Neural crest cell (in vitro differentiated cells): ENCODE results near the gene RPL39. TPM values are rescaled to one million over a fixed set of nuclear protein-coding genes. Genes with fewer than 3 reads are reported as not detected.
"Not testable (repeated sequence)": the region's sequence is repeated elsewhere in the genome, so short reads cannot be mapped to it uniquely, and the experiment has no call there.

Experiments used
- DNase-seq: peaks from one replicate; pipeline ENCODE4 v3.0.0; 2021; ENCODE audit warnings: low read depth, mixed read lengths, low spot score
- H3K27ac Mint-ChIP-seq: one replicate; pipeline ENCODE4 v1.8.0; 2021; ENCODE audit warnings: mild to moderate bottlenecking, mixed read lengths; ENCODE audit not compliant: unreplicated experiment
- H3K27me3 Mint-ChIP-seq: 2 replicates; pipeline ENCODE4 v1.8.0; 2021; ENCODE audit warnings: low read depth, mild to moderate bottlenecking, mixed read lengths
- H3K36me3 Mint-ChIP-seq: 2 replicates; pipeline ENCODE4 v1.8.0; 2021; ENCODE audit warnings: low read depth, mild to moderate bottlenecking, mixed read lengths
- H3K4me1 Mint-ChIP-seq: 2 replicates; pipeline ENCODE4 v1.8.0; 2021; ENCODE audit warnings: mixed read lengths
- H3K4me3 Mint-ChIP-seq: one replicate; pipeline ENCODE4 v1.8.0; 2021; ENCODE audit warnings: mild to moderate bottlenecking, mixed read lengths
- H3K9me3 Mint-ChIP-seq: 2 replicates; pipeline ENCODE4 v1.8.0; 2021; ENCODE audit warnings: mixed read lengths
- total RNA-seq: library from RNA; stranded (reverse); gene quantifications from 2 replicates; pipeline ENCODE4 v1.2.1, GENCODE V29; 2021
- TF ChIP-seq, protein P1 (sequence below): fragments of 200-600 bp; sonication (generic); conservative IDR thresholded peaks from 2 replicates; pipeline ENCODE4 v1.5.0; 2021; ENCODE audit warnings: antibody characterized with exemption, mild to moderate bottlenecking

Gene RPL39
- total RNA-seq, 1 donor from 2014 or later: 2,047 TPM

DNA sequence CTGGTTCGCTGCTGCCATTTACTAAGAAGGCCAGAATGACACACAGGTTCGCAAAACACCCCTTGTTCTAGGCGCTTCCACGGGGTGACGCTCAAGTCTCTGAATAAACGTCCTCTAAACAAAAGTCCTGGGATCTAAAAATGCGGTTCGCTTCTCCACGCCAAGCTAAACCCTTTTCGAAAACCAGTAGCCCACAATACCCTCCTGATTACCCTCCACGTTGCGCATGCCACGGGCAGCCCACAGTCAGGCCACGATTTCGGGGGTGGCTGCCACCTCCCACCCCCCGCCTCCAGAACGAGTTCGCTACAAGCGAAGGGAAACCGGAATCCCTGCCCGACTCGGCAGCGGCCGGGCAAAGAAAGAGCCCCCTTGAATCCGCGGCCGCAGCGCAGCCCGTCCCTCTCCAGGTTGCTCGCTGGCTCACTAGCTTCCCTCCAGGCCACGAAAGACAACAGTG is 423 bp downstream of the RPL39 start:
- H3K36me3 Mint-ChIP-seq: peaks cover 19% of the 10 kb centered on the region
- TF ChIP-seq, protein P1, sequence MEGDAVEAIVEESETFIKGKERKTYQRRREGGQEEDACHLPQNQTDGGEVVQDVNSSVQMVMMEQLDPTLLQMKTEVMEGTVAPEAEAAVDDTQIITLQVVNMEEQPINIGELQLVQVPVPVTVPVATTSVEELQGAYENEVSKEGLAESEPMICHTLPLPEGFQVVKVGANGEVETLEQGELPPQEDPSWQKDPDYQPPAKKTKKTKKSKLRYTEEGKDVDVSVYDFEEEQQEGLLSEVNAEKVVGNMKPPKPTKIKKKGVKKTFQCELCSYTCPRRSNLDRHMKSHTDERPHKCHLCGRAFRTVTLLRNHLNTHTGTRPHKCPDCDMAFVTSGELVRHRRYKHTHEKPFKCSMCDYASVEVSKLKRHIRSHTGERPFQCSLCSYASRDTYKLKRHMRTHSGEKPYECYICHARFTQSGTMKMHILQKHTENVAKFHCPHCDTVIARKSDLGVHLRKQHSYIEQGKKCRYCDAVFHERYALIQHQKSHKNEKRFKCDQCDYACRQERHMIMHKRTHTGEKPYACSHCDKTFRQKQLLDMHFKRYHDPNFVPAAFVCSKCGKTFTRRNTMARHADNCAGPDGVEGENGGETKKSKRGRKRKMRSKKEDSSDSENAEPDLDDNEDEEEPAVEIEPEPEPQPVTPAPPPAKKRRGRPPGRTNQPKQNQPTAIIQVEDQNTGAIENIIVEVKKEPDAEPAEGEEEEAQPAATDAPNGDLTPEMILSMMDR: no peak
- H3K9me3 Mint-ChIP-seq: peaks cover 3% of the 10 kb centered on the region
- peak overlapping the region; percentile 100 for H3K27ac Mint-ChIP-seq
- peak overlapping the region; percentile 98 for H3K4me3 Mint-ChIP-seq
- peaks cover 33% of the 10 kb centered on the region for H3K4me1 Mint-ChIP-seq
- DNase-seq: peak; percentile 1
- H3K27me3 Mint-ChIP-seq: no peaks in the 10 kb centered on the region

DNA sequence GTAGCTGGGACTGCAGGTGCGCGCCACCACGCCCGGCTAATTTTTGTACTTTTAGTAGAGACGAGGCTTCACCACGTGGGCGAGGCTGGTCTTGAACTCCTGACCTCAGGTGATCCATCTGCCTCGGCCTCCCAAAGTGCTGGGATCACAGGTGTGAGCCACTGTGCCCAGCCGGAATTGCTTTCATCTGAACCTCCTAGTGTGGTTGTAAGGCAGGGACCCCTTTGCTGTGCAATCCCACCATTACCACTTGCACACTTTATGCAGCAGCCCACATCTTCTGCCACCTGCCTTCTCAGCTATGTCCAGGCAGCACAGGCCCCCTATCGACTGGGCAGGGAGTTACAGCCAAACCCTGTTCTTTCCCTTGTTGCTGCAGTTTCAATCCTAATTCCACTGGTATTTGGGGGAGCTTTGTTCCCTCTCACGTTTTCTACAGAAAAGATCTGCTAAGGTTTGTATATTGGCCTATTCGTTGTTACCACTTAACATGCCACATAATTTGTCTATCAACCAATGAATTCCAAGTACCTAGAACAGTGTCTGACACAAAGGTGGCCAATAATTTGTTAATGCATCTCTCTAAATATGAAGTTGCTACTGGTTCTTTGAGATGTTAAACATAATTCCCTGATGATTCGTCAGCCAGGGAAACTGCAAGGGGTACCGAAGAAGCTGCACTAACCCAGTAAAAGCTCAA is 6.5 kb downstream of the RPL39 start:
- H3K4me3 Mint-ChIP-seq: peak overlapping the region; percentile 63
- H3K9me3 Mint-ChIP-seq: no peaks in the 10 kb centered on the region
- H3K36me3 Mint-ChIP-seq: peaks cover 26% of the 10 kb centered on the region
- peak; percentile 18 for DNase-seq
- H3K4me1 Mint-ChIP-seq: peaks cover 29% of the 10 kb centered on the region
- peaks cover 2% of the 10 kb centered on the region for H3K27me3 Mint-ChIP-seq
- no peak overlapping the region for H3K27ac Mint-ChIP-seq
- TF ChIP-seq, protein P1: peak; percentile 48

DNA sequence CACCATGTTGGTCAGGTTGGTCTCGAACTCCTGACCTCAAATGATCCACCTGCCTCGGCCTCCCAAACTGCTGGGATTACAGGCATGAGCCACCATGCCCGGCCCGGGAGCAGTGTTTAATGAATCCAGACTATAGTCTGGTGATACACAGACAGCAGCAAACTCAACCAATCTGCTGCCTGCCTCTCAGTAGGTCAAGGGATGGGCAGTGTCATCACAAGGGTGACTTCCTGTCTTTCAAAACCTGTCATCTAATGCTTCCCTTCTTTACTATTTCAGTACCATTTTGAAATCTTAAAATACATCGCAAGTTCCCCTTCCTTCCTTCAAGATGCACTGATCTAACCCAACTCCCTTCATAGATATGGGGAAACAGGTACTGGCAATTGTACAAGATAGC is 8.4 kb downstream of the RPL39 start:
- DNase-seq: no peak
- Mint-ChIP-seq H3K27ac (no peak overlapping the region), H3K27me3 (peaks cover 2% of the 10 kb centered on the region), H3K4me3 (no peak overlapping the region), H3K36me3 (peaks cover 20% of the 10 kb centered on the region), H3K9me3 (no peaks in the 10 kb centered on the region), H3K4me1 (peaks cover 16% of the 10 kb centered on the region)
- TF ChIP-seq, protein P1: no peak

DNA sequence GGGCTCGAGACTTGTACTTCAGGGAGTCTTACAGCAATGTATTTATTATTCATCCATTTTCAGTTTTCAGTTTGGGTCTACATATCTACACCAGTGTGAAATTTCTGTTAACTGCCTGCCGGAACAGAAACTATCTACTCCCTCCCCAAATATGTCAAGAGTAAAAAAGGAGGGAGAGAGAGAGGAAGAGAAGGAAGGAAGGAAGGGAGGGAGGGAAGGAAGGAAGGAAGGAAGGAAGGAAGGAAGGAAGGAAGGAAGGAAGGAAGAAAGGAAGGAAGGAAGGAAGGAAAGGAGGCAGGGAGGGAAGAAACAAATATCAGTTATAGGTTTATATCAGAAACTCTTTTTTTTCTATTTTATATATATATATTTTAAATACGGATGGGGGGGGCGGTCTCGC is 12.6 kb downstream of the RPL39 start:
- H3K4me3 Mint-ChIP-seq: no peak overlapping the region
- DNase-seq: no peak
- peaks cover 14% of the 10 kb centered on the region for H3K36me3 Mint-ChIP-seq
- no peaks in the 10 kb centered on the region for H3K27me3 Mint-ChIP-seq
- H3K9me3 Mint-ChIP-seq: no peaks in the 10 kb centered on the region
- TF ChIP-seq, protein P1: no peak
- H3K4me1 Mint-ChIP-seq: no peaks in the 10 kb centered on the region
- H3K27ac Mint-ChIP-seq: no peak overlapping the region

DNA sequence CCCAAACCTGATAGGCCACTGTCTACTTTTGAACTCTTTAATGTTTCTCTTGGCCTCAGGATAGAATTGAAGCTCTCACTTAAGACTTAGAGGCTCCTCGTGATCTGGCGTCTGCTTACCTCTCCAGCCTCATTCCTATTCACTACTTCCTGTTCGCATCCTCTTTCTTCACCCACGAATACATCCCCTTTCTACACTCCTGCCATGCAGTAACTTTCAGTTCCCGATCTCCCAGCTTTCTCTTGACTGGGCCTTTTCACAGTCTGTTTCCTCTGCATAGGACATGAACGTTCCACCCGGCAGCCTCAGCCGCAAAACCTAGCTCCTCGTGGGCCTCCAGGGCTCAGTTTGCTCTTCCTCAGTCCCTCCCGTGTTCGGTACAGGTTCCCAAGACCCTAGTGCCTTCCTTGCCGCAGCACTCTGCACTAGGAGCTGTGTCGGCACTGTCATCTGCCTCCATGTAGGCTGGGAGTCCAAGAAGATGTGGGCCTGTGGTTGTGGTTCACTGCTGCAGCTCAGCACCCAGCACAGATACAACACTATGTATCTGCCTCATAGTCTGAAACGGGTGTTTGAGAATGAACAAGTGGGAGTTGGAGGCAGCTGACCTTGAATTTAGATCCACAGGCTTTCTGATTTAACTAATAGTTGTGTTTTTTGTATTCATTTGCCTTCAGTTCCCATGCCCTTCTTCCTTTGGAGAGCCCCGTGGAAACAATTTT is 15.8 kb downstream of the RPL39 start:
- H3K4me3 Mint-ChIP-seq: no peak overlapping the region
- peaks cover under 1% of the 10 kb centered on the region for H3K9me3 Mint-ChIP-seq
- no peaks in the 10 kb centered on the region for H3K4me1 Mint-ChIP-seq
- no peaks in the 10 kb centered on the region for H3K27me3 Mint-ChIP-seq
- H3K27ac Mint-ChIP-seq: no peak overlapping the region
- no peak for DNase-seq
- TF ChIP-seq, protein P1: no peak
- peaks cover 10% of the 10 kb centered on the region for H3K36me3 Mint-ChIP-seq

DNA sequence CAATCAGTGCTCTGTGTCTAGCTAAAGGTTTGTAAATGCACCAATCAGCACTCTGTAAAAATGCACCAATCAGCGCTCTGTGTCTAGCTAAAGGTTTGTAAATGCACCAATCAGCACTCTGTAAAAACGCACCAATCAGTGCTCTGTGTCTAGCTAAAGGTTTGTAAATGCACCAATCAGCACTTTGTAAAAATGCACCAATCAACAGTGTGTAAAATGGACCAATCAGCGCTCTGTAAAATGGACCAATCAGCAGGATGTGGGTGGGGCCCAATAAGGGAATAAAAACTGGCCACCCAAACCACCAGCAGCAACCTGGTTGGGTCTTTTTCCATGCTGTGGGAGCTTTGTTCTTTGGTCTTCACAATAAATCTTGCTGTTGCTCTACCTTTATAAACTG is 22.0 kb downstream of the RPL39 start:
- peaks cover 12% of the 10 kb centered on the region for H3K36me3 Mint-ChIP-seq
- H3K27ac Mint-ChIP-seq, H3K9me3 Mint-ChIP-seq, DNase-seq, H3K4me3 Mint-ChIP-seq, H3K27me3 Mint-ChIP-seq, H3K4me1 Mint-ChIP-seq: not testable (repeated sequence)

DNA sequence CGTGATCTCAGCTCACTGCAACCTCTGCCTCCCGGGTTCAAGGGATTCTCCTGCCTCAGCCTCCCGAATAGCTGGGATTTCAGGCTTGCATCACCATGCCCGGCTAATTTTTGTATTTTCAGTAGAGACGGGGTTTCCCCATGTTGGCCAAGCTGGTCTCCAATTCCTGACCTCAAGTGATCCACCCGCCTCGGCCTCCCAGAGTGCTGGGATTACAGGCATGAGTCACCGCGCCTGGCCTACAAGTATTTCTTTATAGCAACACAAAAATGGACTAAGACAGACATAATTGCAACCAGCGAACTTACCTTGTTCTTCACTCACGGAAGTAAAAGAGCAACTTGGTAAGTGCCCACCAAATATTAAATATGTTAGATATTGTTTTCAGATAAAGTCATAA is 23.0 kb downstream of the RPL39 start:
- not testable (repeated sequence) for H3K9me3 Mint-ChIP-seq, H3K4me3 Mint-ChIP-seq, H3K27ac Mint-ChIP-seq, H3K4me1 Mint-ChIP-seq, H3K27me3 Mint-ChIP-seq, DNase-seq
- H3K36me3 Mint-ChIP-seq: peaks cover 12% of the 10 kb centered on the region
